ENCODE results near the gene RNU7-1. TPM values are rescaled to one million over a fixed set of nuclear protein-coding genes. Genes with fewer than 3 reads are reported as not detected.

Gene RNU7-1
- total and polyA plus RNA-seq, 2 of the 4 experiments (the other 2 are of a cell fraction), result not detected

- POLR2A ChIA-PET (ENCODE audit: unreplicated experiment), result interaction anchor here (0.6 kb wide), 1 partner anchor 37 kb away, joined by 3 read pairs; no protein-coding TSS in a partner anchor
These were observed 18.8 kb downstream of the RNU7-1 start for GRCh38 chr12:6962285-6963015.

More at GRCh38 chr12:6962285-6963015, 18.8 kb downstream of the RNU7-1 start:
- H3K4me2 ChIP-seq (ENCODE audit: low read depth, low read length), result no peak overlapping the region
- H3K23ac ChIP-seq (ENCODE audit: low read depth, low read length), result no peak overlapping the region
- peak overlapping the region; percentile 92 for H4K91ac ChIP-seq (ENCODE audit: insufficient read depth, low read depth, low read length)
- in situ Hi-C loops (cut with MboI; ENCODE audit: low sequenced_read_pairs), result loop anchor here (5.0 kb wide), 1 partner anchor 95 kb away; the partner anchor contains the start of gene TPI1
- intact Hi-C loops (cut with micrococcal nuclease), result no loop called here
- H2AK5ac ChIP-seq (ENCODE audit: low read depth, low read length), result peak overlapping the region; percentile 39; the same call in 1 of the 2 replicates
- no peak overlapping the region for H3K9ac ChIP-seq (ENCODE audit: low read depth, low read length)
- H4K8ac ChIP-seq (ENCODE audit: low read depth in 2 of 2, low read length in 2 of 2), result peak overlapping the region; percentile 96; a peak in 2 of 4 replicates
- peak overlapping the region; percentile 39; the same call in 1 of the 2 replicates for H3K18ac ChIP-seq (ENCODE audit: low read depth, low read length)
- 60% methylated on average over 1 of the region's 25 CpGs; no CpG with 5 or more reads in 1 of the 2 experiments for WGBS, 2 experiments (ENCODE audit: extremely low coverage in 2 of 2, insufficient read length in 1 of 2)
- ATAC-seq (ENCODE audit: low read depth) (no peak), DNase-seq (no peak)
- no peak for TF ChIP-seq RAD21 (IDR thresholded peaks at IDR 0.05; ENCODE audit: low read length)
- TF ChIP-seq FOS (IDR thresholded peaks at IDR 0.05; ENCODE audit: low read depth, low read length), result no peak
- TF ChIP-seq POLR2A (IDR thresholded peaks at IDR 0.05; ENCODE audit: low read depth, low read length), result no peak
- TF ChIP-seq SMC3 (IDR thresholded peaks at IDR 0.05; ENCODE audit: low read depth, low read length), result no peak
- TF ChIP-seq CEBPB (IDR thresholded peaks at IDR 0.05; ENCODE audit: low read depth, low read length), result peak; percentile 65
- TF ChIP-seq CTCF (conservative IDR thresholded peaks at IDR 0.05; ENCODE audit: low read depth, low read length), result no peak
- no peak for TF ChIP-seq MAZ (IDR thresholded peaks at IDR 0.05; ENCODE audit: borderline replicate concordance, low read depth, low read length)
- no peak for TF ChIP-seq USF2 (IDR thresholded peaks at IDR 0.05; ENCODE audit: low read depth, low read length)
- no peak for TF ChIP-seq MAFK (IDR thresholded peaks at IDR 0.05; ENCODE audit: low read depth, low read length)
- H3K4me1 ChIP-seq (ENCODE audit: control insufficient read depth, insufficient read depth, low read length), result peaks cover 5% of the 10 kb centered on the region; the same call in 1 of the 2 replicates
- H2BK5ac ChIP-seq (ENCODE audit: low read depth, low read length, poor library complexity, severe bottlenecking), result peak overlapping the region; percentile 5
- H3K27me3 ChIP-seq (ENCODE audit: control insufficient read depth, insufficient read depth, low read length), result no peaks in the 10 kb centered on the region
- CTCF ChIA-PET, result interaction anchor here (0.6 to 1.7 kb wide), 3 partner anchors 19 to 150 kb away, joined by 3 read pairs; partner anchors contain the start of genes C12orf57 and RNU7-1
- peak overlapping the region; percentile 53 for H3K27ac ChIP-seq (ENCODE audit: insufficient read depth, low read length)
- dilution Hi-C loops (cut with HindIII; ENCODE audit: low sequenced_read_pairs, unreplicated experiment), result no loop called here
- peak overlapping the region; percentile 83 for H2AK9ac ChIP-seq (replicated peaks; ENCODE audit: low read depth, low read length, poor library complexity)
- H3K36me3 ChIP-seq (ENCODE audit: control insufficient read depth, insufficient read depth, low read length), result peaks cover 24% of the 10 kb centered on the region
- no peaks in the 10 kb centered on the region for H4K20me1 ChIP-seq (ENCODE audit: insufficient read depth, low read length)
- peak overlapping the region; percentile 78 for H2BK20ac ChIP-seq (ENCODE audit: low read depth, low read length)
- H3K14ac ChIP-seq (replicated peaks; ENCODE audit: low read depth, low read length), result peak overlapping the region; percentile 72; the same call in 1 of the 2 replicates
- H2BK120ac ChIP-seq (ENCODE audit: low read depth, low read length), result peak overlapping the region; percentile 64
- peak overlapping the region; percentile 88 for H2AFZ ChIP-seq (replicated peaks; ENCODE audit: low read length, poor library complexity)
- no peaks in the 10 kb centered on the region for H3K9me1 ChIP-seq (ENCODE audit: insufficient read depth, low read length)
- peak overlapping the region; percentile 64; the same call in 1 of the 3 replicates for H2BK15ac ChIP-seq (ENCODE audit: low read depth, low read length)
- H3K4ac ChIP-seq (ENCODE audit: low read depth, low read length), result peak overlapping the region; percentile 78
- no peak overlapping the region; the same call in 1 of the 2 replicates for H3K56ac ChIP-seq (ENCODE audit: extremely low read depth, insufficient read depth, low read length)
- BruUV-seq (replicated peaks), result no TSS peak
- no peak overlapping the region for H3K4me3 ChIP-seq (ENCODE audit: insufficient read depth, low read depth, low read length)
- H4K5ac ChIP-seq (ENCODE audit: low read depth, low read length), result peak overlapping the region; percentile 81; the same call in 1 of the 2 replicates
- peaks cover 0 to 9% of the 10 kb centered on the region in 2 experiments; a peak in 2 of 4 replicates for H3K79me1 ChIP-seq (ENCODE audit: low read depth in 1 of 2, low read length in 2 of 2)
- no peaks in the 10 kb centered on the region for H3K9me3 ChIP-seq (ENCODE audit: control insufficient read depth, insufficient read depth, low read length)

Data from IMR-90 (cell line).